ENCODE results near the gene NCKAP5.

GRCh38 chr2:133453032-133453431 is 115.2 kb downstream of the NCKAP5 start:
- TF ChIP-seq, protein P1, sequence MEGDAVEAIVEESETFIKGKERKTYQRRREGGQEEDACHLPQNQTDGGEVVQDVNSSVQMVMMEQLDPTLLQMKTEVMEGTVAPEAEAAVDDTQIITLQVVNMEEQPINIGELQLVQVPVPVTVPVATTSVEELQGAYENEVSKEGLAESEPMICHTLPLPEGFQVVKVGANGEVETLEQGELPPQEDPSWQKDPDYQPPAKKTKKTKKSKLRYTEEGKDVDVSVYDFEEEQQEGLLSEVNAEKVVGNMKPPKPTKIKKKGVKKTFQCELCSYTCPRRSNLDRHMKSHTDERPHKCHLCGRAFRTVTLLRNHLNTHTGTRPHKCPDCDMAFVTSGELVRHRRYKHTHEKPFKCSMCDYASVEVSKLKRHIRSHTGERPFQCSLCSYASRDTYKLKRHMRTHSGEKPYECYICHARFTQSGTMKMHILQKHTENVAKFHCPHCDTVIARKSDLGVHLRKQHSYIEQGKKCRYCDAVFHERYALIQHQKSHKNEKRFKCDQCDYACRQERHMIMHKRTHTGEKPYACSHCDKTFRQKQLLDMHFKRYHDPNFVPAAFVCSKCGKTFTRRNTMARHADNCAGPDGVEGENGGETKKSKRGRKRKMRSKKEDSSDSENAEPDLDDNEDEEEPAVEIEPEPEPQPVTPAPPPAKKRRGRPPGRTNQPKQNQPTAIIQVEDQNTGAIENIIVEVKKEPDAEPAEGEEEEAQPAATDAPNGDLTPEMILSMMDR (IDR thresholded peaks at IDR 0.05), result no peak
- TF ChIP-seq POLR2A (IDR thresholded peaks at IDR 0.05) (no peak), EP300 (IDR thresholded peaks at IDR 0.05) (no peak)
